Caco-2 (cell line): ENCODE results near the gene SH3BP2. TPM values are rescaled to one million over a fixed set of nuclear protein-coding genes. Genes with fewer than 3 reads are reported as not detected.

ENCODE experiments used
- BruUV-seq: library from RNA; stranded (reverse); fragments of 400-500 nt; replicated peaks from 2 replicates; lab custom pipeline; 2021; lab: Mats Ljungman, UMichigan
- CTCF ChIA-PET: fragments of 300-600 bp; sonication (Branson Sonifier 250); formaldehyde crosslinking; loops from one replicate; lab custom pipeline; 2022; ENCODE audit warnings: antibody characterized with exemption; lab: Charles Lee
- POLR2A ChIA-PET: fragments of 300-600 bp; sonication (Branson Sonifier 250); formaldehyde crosslinking; loops from one replicate; lab custom pipeline; 2022; ENCODE audit warnings: antibody characterized with exemption; lab: Charles Lee
- DNase-seq, 2 experiments: peaks; one replicate each; pipeline versions ENCODE4 v3.0.0 to v3.0.0-alpha.2; 2020 to 2022
- H3K27me3 ChIP-seq: replicated peaks from 2 replicates; pipeline ENCODE4 v1.6.0; 2011; ENCODE audit warnings: low read length; ENCODE audit not compliant: control insufficient read depth, insufficient read depth
- H3K36me3 ChIP-seq: 2 replicates; pipeline ENCODE4 v1.5.1; 2011; ENCODE audit warnings: low read length; ENCODE audit not compliant: control insufficient read depth, insufficient read depth
- H3K4me1 ChIP-seq: fragments of 250-450 bp; sonication (Bioruptor Pico); 2 replicates; pipeline ENCODE4 v1.5.1; 2020; ENCODE audit warnings: mild to moderate bottlenecking
- H3K4me3 ChIP-seq: 2 replicates; pipeline ENCODE4 v1.5.1; 2011; ENCODE audit warnings: low read depth, mild to moderate bottlenecking, control low read depth, low read length
- H3K9me3 ChIP-seq: fragments of 250-450 bp; sonication (Bioruptor Pico); 2 replicates; pipeline ENCODE4 v1.5.1; 2020; ENCODE audit warnings: mild to moderate bottlenecking, moderate library complexity
- H3K27ac Mint-ChIP-seq: one replicate; pipeline ENCODE4 v1.8.0; 2022; ENCODE audit warnings: mixed read lengths; ENCODE audit not compliant: unreplicated experiment
- H3K27me3 Mint-ChIP-seq: one replicate; pipeline ENCODE4 v1.8.0; 2022; ENCODE audit warnings: mixed read lengths; ENCODE audit not compliant: insufficient read depth, unreplicated experiment
- H3K36me3 Mint-ChIP-seq: one replicate; pipeline ENCODE4 v1.8.0; 2022; ENCODE audit warnings: mild to moderate bottlenecking, mixed read lengths; ENCODE audit not compliant: insufficient read depth, unreplicated experiment
- H3K4me1 Mint-ChIP-seq: one replicate; pipeline ENCODE4 v1.8.0; 2022; ENCODE audit warnings: low read depth, mixed read lengths; ENCODE audit not compliant: unreplicated experiment
- H3K4me3 Mint-ChIP-seq: one replicate; pipeline ENCODE4 v1.8.0; 2022; ENCODE audit warnings: mild to moderate bottlenecking, moderate library complexity, mixed read lengths; ENCODE audit not compliant: unreplicated experiment
- H3K9me3 Mint-ChIP-seq: one replicate; pipeline ENCODE4 v1.8.0; 2022; ENCODE audit warnings: mixed read lengths; ENCODE audit not compliant: unreplicated experiment
- intact Hi-C: fragments of 100-400 bp; cut with micrococcal nuclease; formaldehyde crosslinking; loops from one replicate; pipeline ENCODE4 v1.10.0; 2022; ENCODE audit not compliant: unreplicated experiment
- total RNA-seq: library from RNA; stranded (reverse); gene quantifications from 2 replicates; pipeline ENCODE4 v1.2.3, GENCODE V29; 2022
- TF ChIP-seq, protein P1 (sequence below), 2 experiments: fragments of 200-600 bp in 1 of 2; IDR thresholded peaks; 1 replicate in 1 of 2; 2 replicates in 1 of 2; pipeline versions ENCODE4 v1.5.1 to v1.8.0; 2011 to 2022; ENCODE audit warnings: antibody characterized with exemption in 1 of 2, control low read depth in 1 of 2, inconsistent platforms in 1 of 2, low read depth in 1 of 2, low read length in 1 of 2, mild to moderate bottlenecking in 1 of 2, moderate library complexity in 1 of 2; ENCODE audit not compliant: insufficient read depth in 1 of 2, severe bottlenecking in 1 of 2, unreplicated experiment in 1 of 2

SH3BP2 gene
- total RNA-seq, 1 experiment from 2014 or later = 44.4 TPM

DNA sequence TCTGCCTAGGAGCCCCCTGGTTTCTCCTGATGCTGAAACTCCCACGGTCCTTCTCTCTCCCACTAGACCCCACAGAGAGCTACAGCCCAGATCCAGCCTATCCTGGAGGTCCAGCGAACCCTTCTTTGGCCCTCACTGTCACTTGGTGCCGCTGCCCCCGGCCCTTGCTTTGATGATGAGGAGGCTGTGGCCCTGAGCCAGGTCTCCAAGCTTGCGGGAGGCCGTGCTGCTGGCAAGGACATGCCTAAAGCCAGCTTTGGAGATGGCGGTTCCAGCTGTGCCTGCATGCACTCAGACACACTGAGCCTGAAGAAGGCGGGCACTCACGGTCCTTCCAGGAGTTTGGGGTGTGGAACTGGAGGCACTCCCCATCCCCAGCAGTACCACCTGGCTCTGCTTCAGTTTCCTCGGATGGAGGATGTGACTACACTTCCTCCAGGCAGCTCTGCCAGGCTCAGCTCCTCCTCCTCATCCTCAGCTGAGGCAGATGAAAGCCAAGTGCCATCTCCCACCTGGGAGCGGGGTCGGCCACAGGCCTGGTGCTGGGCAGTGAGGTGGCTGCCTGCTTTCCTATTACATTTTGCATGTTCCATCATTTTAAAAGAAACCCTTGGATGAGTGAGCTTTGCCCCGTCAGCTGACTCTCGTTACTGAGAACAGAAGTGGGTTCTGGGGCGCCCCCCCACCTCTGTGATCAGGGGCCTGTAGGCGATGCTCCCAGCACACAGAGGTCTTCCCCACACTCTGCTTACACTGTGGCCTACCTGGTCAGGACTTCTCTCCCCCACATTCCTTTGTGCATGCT lies 45.8 kb upstream of the SH3BP2 start:
- Mint-ChIP-seq H3K27me3 (no peaks in the 10 kb centered on the region), H3K9me3 (no peaks in the 10 kb centered on the region), H3K36me3 (peaks cover 51% of the 10 kb centered on the region), H3K27ac (peak overlapping the region; percentile 55), H3K4me3 (no peak overlapping the region), H3K4me1 (peaks cover 7% of the 10 kb centered on the region)
- Histone ChIP-seq H3K4me3 (no peak overlapping the region), H3K27me3 (no peaks in the 10 kb centered on the region), H3K36me3 (no peaks in the 10 kb centered on the region; the same call in 1 of the 2 replicates), H3K9me3 (no peaks in the 10 kb centered on the region), H3K4me1 (peaks cover 19% of the 10 kb centered on the region)
- ChIA-PET CTCF (interaction anchor here (0.6 kb wide), 1 partner anchor 71 kb away, joined by 3 read pairs; no protein-coding TSS in a partner anchor), POLR2A (no interaction called here)
- BruUV-seq = no TSS peak
- intact Hi-C loops = no loop called here
- TF ChIP-seq, protein P1, sequence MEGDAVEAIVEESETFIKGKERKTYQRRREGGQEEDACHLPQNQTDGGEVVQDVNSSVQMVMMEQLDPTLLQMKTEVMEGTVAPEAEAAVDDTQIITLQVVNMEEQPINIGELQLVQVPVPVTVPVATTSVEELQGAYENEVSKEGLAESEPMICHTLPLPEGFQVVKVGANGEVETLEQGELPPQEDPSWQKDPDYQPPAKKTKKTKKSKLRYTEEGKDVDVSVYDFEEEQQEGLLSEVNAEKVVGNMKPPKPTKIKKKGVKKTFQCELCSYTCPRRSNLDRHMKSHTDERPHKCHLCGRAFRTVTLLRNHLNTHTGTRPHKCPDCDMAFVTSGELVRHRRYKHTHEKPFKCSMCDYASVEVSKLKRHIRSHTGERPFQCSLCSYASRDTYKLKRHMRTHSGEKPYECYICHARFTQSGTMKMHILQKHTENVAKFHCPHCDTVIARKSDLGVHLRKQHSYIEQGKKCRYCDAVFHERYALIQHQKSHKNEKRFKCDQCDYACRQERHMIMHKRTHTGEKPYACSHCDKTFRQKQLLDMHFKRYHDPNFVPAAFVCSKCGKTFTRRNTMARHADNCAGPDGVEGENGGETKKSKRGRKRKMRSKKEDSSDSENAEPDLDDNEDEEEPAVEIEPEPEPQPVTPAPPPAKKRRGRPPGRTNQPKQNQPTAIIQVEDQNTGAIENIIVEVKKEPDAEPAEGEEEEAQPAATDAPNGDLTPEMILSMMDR (IDR thresholded peaks at IDR 0.05; ENCODE audit: insufficient read depth in 1 of 2, low read depth in 1 of 2, low read length in 1 of 2, severe bottlenecking in 1 of 2, unreplicated experiment in 1 of 2) = no peak
- no peak for DNase-seq

DNA sequence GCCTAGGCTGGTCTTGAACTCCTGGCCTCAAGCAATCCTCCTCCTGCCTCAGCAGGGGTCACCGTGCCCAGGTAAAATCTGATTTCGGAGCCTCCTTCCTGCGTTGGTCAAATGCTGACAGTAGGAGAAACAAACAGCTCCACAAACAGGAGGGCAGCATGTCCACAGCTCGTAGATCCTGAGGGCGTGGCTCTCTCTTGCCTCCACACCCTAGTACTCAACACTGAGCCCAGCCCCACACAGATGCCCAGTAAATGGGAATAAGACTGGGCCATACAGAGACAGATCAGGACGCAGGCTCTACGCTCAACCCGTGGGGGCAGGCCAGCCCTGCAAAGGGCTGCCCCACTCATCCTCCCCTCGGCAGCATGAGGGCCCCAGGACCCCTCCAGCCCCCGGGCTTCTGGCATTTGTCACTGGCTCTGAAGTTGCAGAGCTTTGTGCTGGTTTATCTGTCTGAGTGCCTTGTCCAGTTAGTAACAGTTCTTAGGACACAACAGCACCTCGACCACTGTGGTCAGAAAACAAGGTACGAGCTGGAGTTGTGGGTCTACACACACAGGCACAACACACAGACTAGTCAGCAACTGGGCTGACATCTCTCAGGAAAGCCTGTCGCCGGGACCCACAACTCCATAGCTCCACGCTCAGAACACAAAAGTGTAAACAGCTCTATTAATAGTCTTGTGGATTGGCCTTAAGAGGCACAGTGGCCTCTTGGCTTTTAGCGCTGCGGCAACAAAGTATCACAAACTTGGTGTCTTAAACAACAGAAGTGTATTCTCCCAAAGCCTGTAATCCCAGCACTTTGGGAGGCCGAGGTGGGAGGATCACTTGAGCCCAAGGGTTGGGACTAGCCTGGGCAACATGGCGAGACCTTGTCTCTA lies 41.9 kb upstream of the SH3BP2 start:
- H3K4me3 ChIP-seq = no peak overlapping the region
- H3K4me1 Mint-ChIP-seq = peaks cover 14% of the 10 kb centered on the region
- no peak overlapping the region for H3K27ac Mint-ChIP-seq
- H3K36me3 ChIP-seq = no peaks in the 10 kb centered on the region; the same call in 1 of the 2 replicates
- H3K27me3 ChIP-seq = no peaks in the 10 kb centered on the region
- peaks cover 23% of the 10 kb centered on the region for H3K36me3 Mint-ChIP-seq
- BruUV-seq = no TSS peak
- intact Hi-C loops = no loop called here
- TF ChIP-seq, protein P1 (IDR thresholded peaks at IDR 0.05; ENCODE audit: insufficient read depth in 1 of 2, low read depth in 1 of 2, low read length in 1 of 2, severe bottlenecking in 1 of 2, unreplicated experiment in 1 of 2) = no peak
- H3K27me3 Mint-ChIP-seq = no peaks in the 10 kb centered on the region
- H3K9me3 ChIP-seq = no peaks in the 10 kb centered on the region
- ChIA-PET POLR2A (no interaction called here), CTCF (no interaction called here)
- DNase-seq = no peak
- peaks cover 8% of the 10 kb centered on the region; the same call in 1 of the 2 replicates for H3K4me1 ChIP-seq
- H3K4me3 Mint-ChIP-seq = no peak overlapping the region
- H3K9me3 Mint-ChIP-seq = no peaks in the 10 kb centered on the region

DNA sequence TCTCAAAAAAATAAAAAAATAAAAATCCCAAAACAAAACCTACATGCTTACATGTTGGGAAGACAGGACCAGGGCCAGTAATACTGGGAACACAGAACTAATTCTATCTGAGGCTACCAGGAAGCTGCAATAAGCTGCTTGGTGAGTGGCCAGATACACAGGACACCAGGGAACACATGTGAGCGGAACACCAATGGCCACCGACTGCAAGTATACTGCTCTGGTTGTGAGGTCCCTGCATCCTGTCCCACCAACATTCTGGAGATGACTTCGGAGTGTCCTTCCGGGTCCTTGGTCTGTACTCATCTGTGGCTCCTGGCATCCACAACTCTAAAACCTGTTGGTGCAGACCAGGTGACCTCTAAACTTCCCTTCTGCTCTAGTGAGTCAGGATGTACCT lies 39.4 kb upstream of the SH3BP2 start:
- Mint-ChIP-seq H3K9me3 (no peaks in the 10 kb centered on the region), H3K27me3 (no peaks in the 10 kb centered on the region), H3K4me3 (no peak overlapping the region), H3K4me1 (peaks cover 7% of the 10 kb centered on the region), H3K36me3 (no peaks in the 10 kb centered on the region), H3K27ac (no peak overlapping the region)
- TF ChIP-seq, protein P1 (IDR thresholded peaks at IDR 0.05; ENCODE audit: insufficient read depth in 1 of 2, low read depth in 1 of 2, low read length in 1 of 2, severe bottlenecking in 1 of 2, unreplicated experiment in 1 of 2) = no peak
- POLR2A ChIA-PET = no interaction called here
- H3K4me1 ChIP-seq = peaks cover 13% of the 10 kb centered on the region
- H3K9me3 ChIP-seq = no peaks in the 10 kb centered on the region
- CTCF ChIA-PET = no interaction called here
- intact Hi-C loops = no loop called here
- no TSS peak for BruUV-seq
- DNase-seq = no peak
- no peaks in the 10 kb centered on the region for H3K27me3 ChIP-seq
- no peak overlapping the region for H3K4me3 ChIP-seq
- H3K36me3 ChIP-seq = no peaks in the 10 kb centered on the region
